KBM-7 (cell line): ENCODE measurements around the gene CFAP97D2.
A peak's percentile ranks its signal among the peaks of the same experiment; 100 is the strongest.
"Not testable (repeated sequence)": the region's sequence is repeated elsewhere in the genome, so short reads cannot be mapped to it uniquely, and the experiment has no call there.

Experiments
- DNase-seq: peaks from one replicate; pipeline ENCODE4 v3.0.0-alpha.2; 2015
- in situ Hi-C: fragments of 300-500 bp; cut with MboI; formaldehyde crosslinking; loops from 2 replicates; pipeline ENCODE4 v1.14.3; 2020; ENCODE audit warnings: low sequenced_read_pairs, low pct_unique_long_range_greater_than_20kb, mixed read lengths

CFAP97D2 gene

DNA sequence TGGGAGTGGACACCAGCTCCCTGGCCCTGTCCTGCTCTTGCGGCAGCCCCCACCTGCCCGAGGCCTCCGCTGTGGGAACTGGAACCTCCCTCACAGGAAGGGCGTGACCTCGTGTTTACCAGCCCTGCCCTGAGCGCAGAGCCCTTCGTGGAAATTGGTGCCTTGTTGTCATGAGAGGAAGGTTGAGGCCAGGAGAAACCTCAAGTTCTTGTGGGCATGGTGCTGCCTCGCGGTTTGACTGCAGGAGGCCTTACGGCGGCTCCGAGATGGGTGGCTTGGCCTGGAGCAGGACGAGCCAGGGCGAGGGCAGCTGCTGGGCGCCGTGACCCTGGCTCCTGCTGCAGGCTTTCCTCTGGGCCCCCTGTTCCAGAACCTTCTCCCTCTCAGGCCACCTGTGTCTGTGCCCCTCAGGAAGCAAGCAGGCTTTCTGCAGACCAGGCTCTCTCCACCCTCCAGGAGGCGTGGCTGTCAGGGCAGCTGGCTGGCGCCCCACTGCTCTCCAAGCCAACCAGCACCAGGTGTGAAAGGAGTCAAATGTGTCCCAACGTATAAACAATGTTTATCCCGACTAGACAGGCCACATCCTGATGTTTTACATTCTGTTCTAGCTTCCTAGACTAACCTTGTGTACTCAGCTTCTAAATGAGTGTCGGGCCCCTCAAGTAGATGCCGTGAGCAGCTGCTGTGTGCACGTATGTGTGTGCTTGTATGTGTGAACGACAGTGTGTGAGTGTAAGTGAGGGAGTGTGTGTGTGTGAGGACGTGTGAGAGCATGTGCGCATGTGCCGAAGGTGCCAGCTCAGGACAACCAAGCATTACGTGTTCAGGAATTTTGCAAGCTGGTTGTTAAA lies 36.2 kb upstream of the CFAP97D2 start:
- DNase-seq, result peak; percentile 49
- in situ Hi-C loops, result no loop called here

GRCh38 chr13:114143806-114144605 lies 35.1 kb upstream of the CFAP97D2 start:
- in situ Hi-C loops, result no loop called here
- DNase-seq, result no peak

- no peak for DNase-seq
- in situ Hi-C loops, result no loop called here
These were observed 34.3 kb upstream of the CFAP97D2 start for GRCh38 chr13:114144606-114145244.

GRCh38 chr13:114145256-114145655 lies 33.8 kb upstream of the CFAP97D2 start:
- no peak for DNase-seq
- in situ Hi-C loops, result no loop called here

GRCh38 chr13:114145722-114146121 lies 33.3 kb upstream of the CFAP97D2 start:
- in situ Hi-C loops, result no loop called here
- DNase-seq, result no peak

DNA sequence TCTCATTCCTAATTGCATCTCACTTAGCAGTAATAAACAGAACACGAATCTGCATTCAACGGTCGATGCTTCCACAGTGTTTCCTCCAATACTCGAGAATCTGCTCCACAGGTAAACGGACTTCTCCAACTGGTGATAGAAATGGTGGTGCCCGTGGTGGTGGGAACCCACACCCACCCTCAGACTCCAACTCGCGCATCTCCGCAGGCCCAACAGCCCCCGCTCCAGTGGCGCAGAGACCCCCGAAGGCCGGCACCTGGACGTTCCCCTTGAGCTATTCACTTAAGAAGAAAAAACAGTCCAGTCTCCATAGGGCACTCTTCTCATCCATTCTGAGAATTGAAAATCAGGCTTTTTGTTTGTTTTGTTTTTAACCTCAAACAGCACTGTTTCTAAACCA lies 32.9 kb upstream of the CFAP97D2 start:
- in situ Hi-C loops, result no loop called here
- DNase-seq, result no peak

DNA sequence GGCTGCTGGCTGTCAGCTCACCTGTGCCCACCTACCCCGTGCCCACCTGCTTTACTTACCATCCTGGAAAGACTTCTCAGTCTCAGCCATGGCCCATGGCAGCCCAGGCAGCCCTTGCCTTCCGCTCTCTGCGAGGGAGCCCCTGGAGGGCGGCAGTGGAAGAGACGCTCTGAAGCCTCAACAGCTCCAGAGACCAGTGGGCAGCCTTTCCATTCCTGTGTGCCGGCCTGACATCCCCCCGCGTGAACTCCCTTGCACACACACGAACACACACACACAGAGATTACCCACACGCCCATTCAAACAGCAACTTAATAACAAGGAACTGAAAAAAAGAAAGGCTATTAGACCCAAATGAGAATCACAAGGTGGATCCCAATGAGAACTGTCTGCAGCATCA lies 32.4 kb upstream of the CFAP97D2 start:
- DNase-seq, result no peak
- in situ Hi-C loops, result no loop called here

GRCh38 chr13:114147803-114148520 lies 31.1 kb upstream of the CFAP97D2 start:
- DNase-seq, result no peak
- in situ Hi-C loops, result no loop called here

DNA sequence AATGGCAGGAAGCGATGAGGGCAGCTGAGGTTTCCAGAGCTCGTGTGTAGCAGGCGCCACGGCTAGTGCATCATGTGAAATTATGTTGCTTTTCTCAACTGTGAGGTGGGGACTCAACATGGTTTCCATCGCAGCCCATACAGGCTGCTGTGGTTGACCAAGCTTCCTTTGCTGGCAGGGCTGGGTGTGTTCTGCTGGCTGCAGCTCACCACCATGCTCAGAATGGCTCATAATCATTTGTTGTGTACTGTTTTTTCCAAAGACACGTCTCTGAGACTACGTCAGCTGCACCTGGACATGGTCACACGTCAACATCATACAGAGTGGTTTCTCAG lies 30.6 kb upstream of the CFAP97D2 start:
- peak; percentile 54 for DNase-seq
- in situ Hi-C loops, result no loop called here

GRCh38 chr13:114148886-114149285 lies 30.2 kb upstream of the CFAP97D2 start:
- in situ Hi-C loops, result not testable (repeated sequence)

GRCh38 chr13:114149774-114150740 lies 29.0 kb upstream of the CFAP97D2 start:
- no peak for DNase-seq
- in situ Hi-C loops, result no loop called here

More at GRCh38 chr13:114148886-114149285, 30.2 kb upstream of the CFAP97D2 start:
- not testable (repeated sequence) for DNase-seq

GRCh38 chr13:114151031-114151430 lies 28.0 kb upstream of the CFAP97D2 start:
- DNase-seq, result no peak
- in situ Hi-C loops, result no loop called here

GRCh38 chr13:114151565-114152284 lies 27.3 kb upstream of the CFAP97D2 start:
- DNase-seq, result no peak
- in situ Hi-C loops, result no loop called here

DNA sequence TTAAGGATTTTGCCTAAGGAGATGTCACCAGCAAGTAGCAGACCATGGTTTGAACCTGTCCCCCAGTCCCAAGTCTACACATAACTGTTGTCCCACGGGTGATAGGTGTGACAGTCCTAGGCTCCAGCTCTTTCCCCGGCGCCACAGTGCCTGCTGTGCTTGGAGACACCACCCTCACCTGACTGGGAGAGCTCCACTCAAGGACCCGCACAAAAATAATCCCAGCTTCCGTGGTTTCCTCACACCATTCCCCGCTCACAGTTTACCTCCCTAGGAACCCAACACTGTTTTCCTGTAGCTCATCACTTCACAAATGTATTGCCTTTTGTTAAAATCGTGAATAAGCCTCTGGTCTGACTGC lies 26.8 kb upstream of the CFAP97D2 start:
- no peak for DNase-seq
- in situ Hi-C loops, result no loop called here

GRCh38 chr13:114152831-114153371 lies 26.2 kb upstream of the CFAP97D2 start:
- in situ Hi-C loops, result no loop called here
- DNase-seq, result no peak

GRCh38 chr13:114153485-114154080 lies 25.5 kb upstream of the CFAP97D2 start:
- no peak for DNase-seq
- in situ Hi-C loops, result no loop called here

DNA sequence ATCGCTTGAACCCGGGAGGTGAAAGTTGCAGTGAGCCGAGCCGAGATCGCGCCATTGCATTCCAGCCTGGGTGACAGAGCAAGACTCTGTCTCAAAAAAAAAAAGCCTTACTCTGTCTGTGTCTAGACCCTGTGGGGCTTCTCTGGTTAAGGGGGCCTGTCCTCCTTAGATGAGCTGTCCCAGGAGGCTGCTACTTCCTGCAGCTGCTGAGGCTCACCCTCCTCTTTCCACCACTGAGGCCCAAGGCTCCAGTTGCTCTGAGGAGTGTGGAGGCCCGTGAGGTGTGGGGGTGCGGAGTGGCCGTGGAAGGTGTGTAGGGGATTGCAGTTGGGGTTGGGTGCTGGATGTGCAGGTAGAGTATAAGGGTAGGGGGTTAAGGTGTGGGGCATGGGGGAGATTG lies 24.6 kb upstream of the CFAP97D2 start:
- DNase-seq, result no peak
- in situ Hi-C loops, result no loop called here
